HEK293 (cell line): ENCODE measurements around the gene MBD3L1.
A peak's percentile ranks its signal among the peaks of the same experiment; 100 is the strongest.

Experiments
- ZNF521 ChIP-seq: fragments of 450-650 bp; formaldehyde crosslinking; IDR thresholded peaks from 2 replicates; pipeline ENCODE4 v1.5.1; 2017; ENCODE audit warnings: missing biosample characterization, mild to moderate bottlenecking, missing genetic modification characterization
- TF ChIP-seq, protein P1 (sequence below): fragments of 450-650 bp; formaldehyde crosslinking; IDR thresholded peaks from 2 replicates; pipeline ENCODE4 v1.5.1; 2016; ENCODE audit warnings: missing biosample characterization, missing genetic modification characterization, low read depth

The MBD3L1 gene

DNA sequence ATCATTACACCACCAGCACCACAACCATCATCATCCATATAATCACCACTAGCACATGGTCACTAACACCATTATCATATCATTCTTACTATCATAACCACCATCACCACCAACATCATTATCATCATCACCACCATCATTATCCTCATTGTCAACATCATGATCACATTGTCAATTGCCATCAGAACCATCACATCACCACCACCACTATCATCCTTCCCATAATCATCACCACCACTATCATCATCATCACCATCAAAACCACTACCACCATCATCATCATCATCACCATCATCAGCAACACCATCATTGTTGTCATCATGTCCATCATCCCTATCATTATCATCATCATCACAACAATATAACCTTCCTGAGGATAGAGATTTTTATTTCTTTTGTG is 58.1 kb downstream of the MBD3L1 start (continued):
- TF ChIP-seq, protein P1, sequence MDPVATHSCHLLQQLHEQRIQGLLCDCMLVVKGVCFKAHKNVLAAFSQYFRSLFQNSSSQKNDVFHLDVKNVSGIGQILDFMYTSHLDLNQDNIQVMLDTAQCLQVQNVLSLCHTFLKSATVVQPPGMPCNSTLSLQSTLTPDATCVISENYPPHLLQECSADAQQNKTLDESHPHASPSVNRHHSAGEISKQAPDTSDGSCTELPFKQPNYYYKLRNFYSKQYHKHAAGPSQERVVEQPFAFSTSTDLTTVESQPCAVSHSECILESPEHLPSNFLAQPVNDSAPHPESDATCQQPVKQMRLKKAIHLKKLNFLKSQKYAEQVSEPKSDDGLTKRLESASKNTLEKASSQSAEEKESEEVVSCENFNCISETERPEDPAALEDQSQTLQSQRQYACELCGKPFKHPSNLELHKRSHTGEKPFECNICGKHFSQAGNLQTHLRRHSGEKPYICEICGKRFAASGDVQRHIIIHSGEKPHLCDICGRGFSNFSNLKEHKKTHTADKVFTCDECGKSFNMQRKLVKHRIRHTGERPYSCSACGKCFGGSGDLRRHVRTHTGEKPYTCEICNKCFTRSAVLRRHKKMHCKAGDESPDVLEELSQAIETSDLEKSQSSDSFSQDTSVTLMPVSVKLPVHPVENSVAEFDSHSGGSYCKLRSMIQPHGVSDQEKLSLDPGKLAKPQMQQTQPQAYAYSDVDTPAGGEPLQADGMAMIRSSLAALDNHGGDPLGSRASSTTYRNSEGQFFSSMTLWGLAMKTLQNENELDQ (tag by site-specific recombination): no peak
- 0 out of 2 replicates have a peak, but pooled peaks have one; percentile 58 for TF ChIP-seq ZNF521 (tag by site-specific recombination)
